Measurements from ENCODE around the gene GNAS. TPM values are rescaled to one million over a fixed set of nuclear protein-coding genes. Genes with fewer than 3 reads are reported as not detected.

Gene GNAS
- total RNA-seq, 1 experiment from 2014 or later, result 1,936 TPM

GRCh38 chr20:58950603-58951002 lies 98.1 kb downstream of the GNAS start:
- Histone ChIP-seq H3K27me3 (replicated peaks; ENCODE audit: control insufficient read depth, insufficient read depth, low read length) (no peaks in the 10 kb centered on the region), H3K4me3 (ENCODE audit: low read depth, low read length) (no peak overlapping the region), H3K36me3 (ENCODE audit: control insufficient read depth, insufficient read depth, low read length) (no peaks in the 10 kb centered on the region), H3K9me3 (no peaks in the 10 kb centered on the region; the same call in 1 of the 2 replicates), H3K4me1 (no peaks in the 10 kb centered on the region)
- H3K4me3 Mint-ChIP-seq (ENCODE audit: unreplicated experiment), result no peak overlapping the region
- ChIA-PET POLR2A (no interaction called here), CTCF (no interaction called here)
- no peaks in the 10 kb centered on the region for H3K36me3 Mint-ChIP-seq (ENCODE audit: insufficient read depth, unreplicated experiment)
- peaks cover 27% of the 10 kb centered on the region for H3K27me3 Mint-ChIP-seq (ENCODE audit: insufficient read depth, unreplicated experiment)
- no peaks in the 10 kb centered on the region for H3K4me1 Mint-ChIP-seq (ENCODE audit: low read depth, unreplicated experiment)
- intact Hi-C loops (cut with micrococcal nuclease; ENCODE audit: unreplicated experiment), result no loop called here
- peak in 1 of 2 experiments; percentile 23 for TF ChIP-seq CTCF (IDR thresholded peaks at IDR 0.05; ENCODE audit: insufficient read depth in 1 of 2, low read depth in 1 of 2, low read length in 1 of 2, severe bottlenecking in 1 of 2, unreplicated experiment in 1 of 2)
- DNase-seq, result no peak
- H3K9me3 Mint-ChIP-seq (ENCODE audit: unreplicated experiment), result peaks cover 9% of the 10 kb centered on the region
- no peak overlapping the region for H3K27ac Mint-ChIP-seq (ENCODE audit: unreplicated experiment)
- BruUV-seq (replicated peaks), result no TSS peak

GRCh38 chr20:58953050-58953449 lies 100.5 kb downstream of the GNAS start:
- H3K27ac Mint-ChIP-seq (ENCODE audit: unreplicated experiment), result no peak overlapping the region
- no peak for TF ChIP-seq CTCF (IDR thresholded peaks at IDR 0.05; ENCODE audit: insufficient read depth in 1 of 2, low read depth in 1 of 2, low read length in 1 of 2, severe bottlenecking in 1 of 2, unreplicated experiment in 1 of 2)
- no peak overlapping the region for H3K4me3 ChIP-seq (ENCODE audit: low read depth, low read length)
- no peak for DNase-seq
- no peaks in the 10 kb centered on the region for H3K36me3 ChIP-seq (ENCODE audit: control insufficient read depth, insufficient read depth, low read length)
- POLR2A ChIA-PET, result no interaction called here
- CTCF ChIA-PET, result no interaction called here
- peaks cover 24% of the 10 kb centered on the region for H3K27me3 Mint-ChIP-seq (ENCODE audit: insufficient read depth, unreplicated experiment)
- H3K27me3 ChIP-seq (replicated peaks; ENCODE audit: control insufficient read depth, insufficient read depth, low read length), result no peaks in the 10 kb centered on the region
- intact Hi-C loops (cut with micrococcal nuclease; ENCODE audit: unreplicated experiment), result no loop called here
- H3K36me3 Mint-ChIP-seq (ENCODE audit: insufficient read depth, unreplicated experiment), result no peaks in the 10 kb centered on the region
- no peak overlapping the region for H3K4me3 Mint-ChIP-seq (ENCODE audit: unreplicated experiment)
- BruUV-seq (replicated peaks), result no TSS peak
- peaks cover 9% of the 10 kb centered on the region for H3K9me3 Mint-ChIP-seq (ENCODE audit: unreplicated experiment)
- H3K9me3 ChIP-seq, result no peaks in the 10 kb centered on the region; the same call in 1 of the 2 replicates
- no peaks in the 10 kb centered on the region for H3K4me1 Mint-ChIP-seq (ENCODE audit: low read depth, unreplicated experiment)
- no peaks in the 10 kb centered on the region for H3K4me1 ChIP-seq

GRCh38 chr20:58956078-58956477 lies 103.6 kb downstream of the GNAS start:
- no TSS peak for BruUV-seq (replicated peaks)
- intact Hi-C loops (cut with micrococcal nuclease; ENCODE audit: unreplicated experiment), result no loop called here
- peaks cover 20% of the 10 kb centered on the region for H3K27me3 Mint-ChIP-seq (ENCODE audit: insufficient read depth, unreplicated experiment)
- Histone ChIP-seq H3K9me3 (no peaks in the 10 kb centered on the region; the same call in 1 of the 2 replicates), H3K27me3 (replicated peaks; ENCODE audit: control insufficient read depth, insufficient read depth, low read length) (no peaks in the 10 kb centered on the region), H3K4me1 (peaks cover 5% of the 10 kb centered on the region; the same call in 1 of the 2 replicates), H3K4me3 (ENCODE audit: low read depth, low read length) (no peak overlapping the region), H3K36me3 (ENCODE audit: control insufficient read depth, insufficient read depth, low read length) (no peaks in the 10 kb centered on the region)
- ChIA-PET CTCF (interaction anchor here (0.7 kb wide), 1 partner anchor 96 kb away, joined by 8 read pairs; no protein-coding TSS in a partner anchor), POLR2A (no interaction called here)
- H3K4me1 Mint-ChIP-seq (ENCODE audit: low read depth, unreplicated experiment), result no peaks in the 10 kb centered on the region
- DNase-seq, result no peak
- no peak overlapping the region for H3K4me3 Mint-ChIP-seq (ENCODE audit: unreplicated experiment)
- no peak for TF ChIP-seq CTCF (IDR thresholded peaks at IDR 0.05; ENCODE audit: insufficient read depth in 1 of 2, low read depth in 1 of 2, low read length in 1 of 2, severe bottlenecking in 1 of 2, unreplicated experiment in 1 of 2)
- H3K36me3 Mint-ChIP-seq (ENCODE audit: insufficient read depth, unreplicated experiment), result no peaks in the 10 kb centered on the region
- peaks cover 9% of the 10 kb centered on the region for H3K9me3 Mint-ChIP-seq (ENCODE audit: unreplicated experiment)
- no peak overlapping the region for H3K27ac Mint-ChIP-seq (ENCODE audit: unreplicated experiment)
